Mesenchymal stem cell (in vitro differentiated cells and primary cell): ENCODE measurements around the gene SH3GL3.

Experiments used
- DNase-seq: peaks from one replicate; pipeline ENCODE4 v3.0.0-alpha.2; 2013
- H2AFZ ChIP-seq: one replicate; pipeline ENCODE4 v1.6.1; 2013; ENCODE audit warnings: low read depth, mild to moderate bottlenecking, control low read depth, inconsistent platforms, low read length, moderate library complexity
- H2AK5ac ChIP-seq: 2 replicates; pipeline ENCODE4 v1.6.1; 2013; ENCODE audit warnings: low read length, moderate library complexity, mild to moderate bottlenecking, inconsistent platforms; ENCODE audit not compliant: severe bottlenecking
- H2BK120ac ChIP-seq: one replicate; pipeline ENCODE4 v1.6.1; 2013; ENCODE audit warnings: low read depth, mild to moderate bottlenecking, inconsistent platforms, low read length, moderate library complexity
- H2BK12ac ChIP-seq, 2 experiments: one replicate each; pipeline ENCODE4 v1.6.1; 2013; ENCODE audit warnings: inconsistent platforms in 2 of 2, low read length in 2 of 2, mild to moderate bottlenecking in 2 of 2, moderate library complexity in 2 of 2, control low read depth in 1 of 2
- H2BK15ac ChIP-seq: one replicate; pipeline ENCODE4 v1.6.1; 2013; ENCODE audit warnings: mild to moderate bottlenecking, low read depth, inconsistent platforms; ENCODE audit not compliant: poor library complexity, severe bottlenecking
- H2BK5ac ChIP-seq: 2 replicates; pipeline ENCODE4 v1.6.1; 2013; ENCODE audit warnings: low read depth, mild to moderate bottlenecking, low read length, control low read depth, inconsistent platforms; ENCODE audit not compliant: poor library complexity, severe bottlenecking
- H3K14ac ChIP-seq, 2 experiments: one replicate each; pipeline ENCODE4 v1.6.1; 2013; ENCODE audit warnings: inconsistent platforms in 2 of 2, low read length in 2 of 2, control low read depth in 1 of 2, mild to moderate bottlenecking in 1 of 2, moderate library complexity in 1 of 2
- H3K18ac ChIP-seq, 2 experiments: one replicate each; pipeline ENCODE4 v1.6.1; 2013; ENCODE audit warnings: inconsistent platforms in 2 of 2, low read length in 2 of 2, control low read depth in 1 of 2, low read depth in 1 of 2, mild to moderate bottlenecking in 1 of 2
- H3K23ac ChIP-seq, 2 experiments: one replicate each; pipeline ENCODE4 v1.6.1; 2013; ENCODE audit warnings: inconsistent platforms in 2 of 2, low read length in 2 of 2, mild to moderate bottlenecking in 2 of 2, moderate library complexity in 2 of 2, control low read depth in 1 of 2
- H3K27ac ChIP-seq: 2 replicates; pipeline ENCODE4 v1.5.1; 2013; ENCODE audit warnings: mild to moderate bottlenecking, moderate library complexity, low read length, control low read depth, inconsistent platforms; ENCODE audit not compliant: poor library complexity, severe bottlenecking
- H3K27me3 ChIP-seq, 2 experiments: 2 replicates each; pipeline versions ENCODE4 v1.6.1 to v1.7.0; 2013; ENCODE audit warnings: low read length in 2 of 2, mild to moderate bottlenecking in 2 of 2, moderate library complexity in 2 of 2, control low read depth in 1 of 2, inconsistent platforms in 1 of 2; ENCODE audit not compliant: control insufficient read depth in 1 of 2, insufficient read depth in 1 of 2
- H3K36me3 ChIP-seq, 2 experiments: 2 replicates each; pipeline versions ENCODE4 v1.6.1 to v1.7.0; 2013; ENCODE audit warnings: low read length in 2 of 2, control low read depth in 1 of 2, inconsistent platforms in 1 of 2, low read depth in 1 of 2, mild to moderate bottlenecking in 1 of 2; ENCODE audit not compliant: insufficient read depth in 2 of 2, control insufficient read depth in 1 of 2
- H3K4ac ChIP-seq, 2 experiments: one replicate each; pipeline ENCODE4 v1.6.1; 2013; ENCODE audit warnings: inconsistent platforms in 2 of 2, low read length in 2 of 2, mild to moderate bottlenecking in 2 of 2, moderate library complexity in 2 of 2, control low read depth in 1 of 2, low read depth in 1 of 2
- H3K4me1 ChIP-seq: 2 replicates; pipeline ENCODE4 v1.6.1; 2013; ENCODE audit warnings: low read depth, low read length, control low read depth; ENCODE audit not compliant: control insufficient read depth, insufficient read depth
- H3K4me2 ChIP-seq: 2 replicates; pipeline ENCODE4 v1.6.1; 2013; ENCODE audit warnings: low read length, mild to moderate bottlenecking, inconsistent platforms; ENCODE audit not compliant: poor library complexity, severe bottlenecking
- H3K4me3 ChIP-seq, 2 experiments: 2 replicates each; pipeline versions ENCODE4 v1.5.1 to v1.7.0; 2013; ENCODE audit warnings: low read length in 2 of 2, mild to moderate bottlenecking in 2 of 2, control low read depth in 1 of 2, low read depth in 1 of 2; ENCODE audit not compliant: insufficient read depth in 1 of 2
- H3K79me1 ChIP-seq: replicated peaks from 2 replicates; pipeline ENCODE4 v1.6.1; 2013; ENCODE audit warnings: mild to moderate bottlenecking, control low read depth, low read length, inconsistent platforms; ENCODE audit not compliant: poor library complexity, severe bottlenecking
- H3K9ac ChIP-seq: 2 replicates; pipeline ENCODE4 v1.7.0; 2013; ENCODE audit warnings: mild to moderate bottlenecking, low read length, moderate library complexity
- H3K9me3 ChIP-seq: 2 replicates; pipeline ENCODE4 v1.7.0; 2013; ENCODE audit warnings: mild to moderate bottlenecking, low read length; ENCODE audit not compliant: control insufficient read depth
- H4K8ac ChIP-seq: one replicate; pipeline ENCODE4 v1.6.1; 2013; ENCODE audit warnings: inconsistent platforms, mild to moderate bottlenecking, low read length, moderate library complexity
- H4K91ac ChIP-seq: one replicate; pipeline ENCODE4 v1.6.1; 2013; ENCODE audit warnings: mild to moderate bottlenecking, low read length, inconsistent platforms
- WGBS: methylation state at CpG from one replicate; pipeline ENCODE4 v1.1.7; 2013; ENCODE audit warnings: mixed read lengths; 5-methylcytosine and 5-hydroxymethylcytosine counted together

The SH3GL3 gene

GRCh38 chr15:83413054-83413719 is 34.0 kb upstream of the SH3GL3 start:
- Histone ChIP-seq H3K14ac (no peak overlapping the region), H3K79me1 (no peaks in the 10 kb centered on the region), H3K4ac (no peak overlapping the region), H3K4me3 (no peak overlapping the region), H3K36me3 (no peaks in the 10 kb centered on the region), H3K4me1 (no peaks in the 10 kb centered on the region), H4K91ac (no peak overlapping the region), H3K27ac (no peak overlapping the region), H3K23ac (peak overlapping the region in 1 of 2 experiments; percentile 26), H3K4me2 (no peak overlapping the region), H2AK5ac (no peak overlapping the region), H3K27me3 (no peaks in the 10 kb centered on the region), H2AFZ (no peak overlapping the region), H3K9me3 (no peaks in the 10 kb centered on the region), H3K18ac (no peak overlapping the region), H4K8ac (no peak overlapping the region), H2BK5ac (no peak overlapping the region), H3K9ac (no peak overlapping the region), H2BK15ac (no peak overlapping the region), H2BK12ac (no peak overlapping the region), H2BK120ac (no peak overlapping the region)
- no peak for DNase-seq
- 82% methylated on average over 7 of the region's 7 CpGs for WGBS

GRCh38 chr15:83422081-83422480 is 25.1 kb upstream of the SH3GL3 start:
- H3K9ac ChIP-seq: no peak overlapping the region
- no peak overlapping the region for H2BK120ac ChIP-seq
- peaks cover 0 to 32% of the 10 kb centered on the region in 2 experiments for H3K27me3 ChIP-seq
- no peak overlapping the region for H3K4me3 ChIP-seq
- H2BK5ac ChIP-seq: no peak overlapping the region
- H3K79me1 ChIP-seq: no peaks in the 10 kb centered on the region
- WGBS: 88% methylated on average over 2 of the region's 4 CpGs
- no peak overlapping the region for H3K23ac ChIP-seq
- no peaks in the 10 kb centered on the region for H3K36me3 ChIP-seq
- H2AK5ac ChIP-seq: no peak overlapping the region
- H2BK15ac ChIP-seq: no peak overlapping the region
- no peak overlapping the region for H4K91ac ChIP-seq
- no peak for DNase-seq
- no peak overlapping the region for H4K8ac ChIP-seq
- H3K4me1 ChIP-seq: no peaks in the 10 kb centered on the region
- no peak overlapping the region for H3K14ac ChIP-seq
- no peak overlapping the region for H3K4ac ChIP-seq
- H2BK12ac ChIP-seq: no peak overlapping the region
- no peak overlapping the region for H3K18ac ChIP-seq
- no peak overlapping the region for H2AFZ ChIP-seq
- H3K27ac ChIP-seq: no peak overlapping the region
- H3K4me2 ChIP-seq: no peak overlapping the region
- no peaks in the 10 kb centered on the region for H3K9me3 ChIP-seq

GRCh38 chr15:83422541-83422940 is 24.6 kb upstream of the SH3GL3 start:
- H3K4me2 ChIP-seq: no peak overlapping the region
- H4K8ac ChIP-seq: no peak overlapping the region
- H3K27ac ChIP-seq: no peak overlapping the region
- no peak overlapping the region for H2AFZ ChIP-seq
- H3K9me3 ChIP-seq: no peaks in the 10 kb centered on the region
- H2BK12ac ChIP-seq: no peak overlapping the region
- peaks cover 0 to 32% of the 10 kb centered on the region in 2 experiments for H3K27me3 ChIP-seq
- H3K23ac ChIP-seq: no peak overlapping the region
- no peaks in the 10 kb centered on the region for H3K4me1 ChIP-seq
- 69% methylated on average over 2 of the region's 2 CpGs for WGBS
- H3K4me3 ChIP-seq: no peak overlapping the region
- no peak overlapping the region for H3K18ac ChIP-seq
- DNase-seq: no peak
- H2BK5ac ChIP-seq: no peak overlapping the region
- no peak overlapping the region for H4K91ac ChIP-seq
- H2BK120ac ChIP-seq: no peak overlapping the region
- no peaks in the 10 kb centered on the region for H3K79me1 ChIP-seq
- no peak overlapping the region for H2BK15ac ChIP-seq
- no peak overlapping the region for H3K14ac ChIP-seq
- no peak overlapping the region for H3K9ac ChIP-seq
- no peak overlapping the region for H2AK5ac ChIP-seq
- H3K4ac ChIP-seq: no peak overlapping the region
- no peaks in the 10 kb centered on the region for H3K36me3 ChIP-seq

GRCh38 chr15:83424101-83424500 is 23.0 kb upstream of the SH3GL3 start:
- Histone ChIP-seq H2BK5ac (no peak overlapping the region), H3K4ac (no peak overlapping the region), H3K27ac (no peak overlapping the region), H3K9me3 (peaks cover 4% of the 10 kb centered on the region), H3K4me1 (no peaks in the 10 kb centered on the region), H2BK15ac (no peak overlapping the region), H3K23ac (no peak overlapping the region), H2AFZ (no peak overlapping the region), H2AK5ac (no peak overlapping the region), H2BK120ac (no peak overlapping the region), H4K91ac (no peak overlapping the region), H3K4me3 (no peak overlapping the region), H3K36me3 (no peaks in the 10 kb centered on the region), H3K14ac (no peak overlapping the region), H3K4me2 (no peak overlapping the region), H3K27me3 (peaks cover 0 to 28% of the 10 kb centered on the region in 2 experiments), H3K18ac (no peak overlapping the region), H3K9ac (no peak overlapping the region), H4K8ac (no peak overlapping the region), H2BK12ac (no peak overlapping the region), H3K79me1 (no peaks in the 10 kb centered on the region)
- WGBS: 82% methylated on average over 6 of the region's 6 CpGs
- no peak for DNase-seq
